ENCODE results near the gene ROR2. TPM values are rescaled to one million over a fixed set of nuclear protein-coding genes. Genes with fewer than 3 reads are reported as not detected.

The ROR2 gene
- total RNA-seq, 1 experiment from 2014 or later = 5.9 TPM

- no peaks in the 10 kb centered on the region for H3K4me1 ChIP-seq (ENCODE audit: control insufficient read depth, insufficient read depth, low read length)
- no peak overlapping the region for H3K4me3 ChIP-seq (ENCODE audit: low read depth in 2 of 2, low read length in 2 of 2)
- no TSS peak for BruUV-seq (replicated peaks)
- TF ChIP-seq POLR2AphosphoS5 (IDR thresholded peaks at IDR 0.05; ENCODE audit: low read depth, low read length) = no peak
- TF ChIP-seq SIN3A (IDR thresholded peaks at IDR 0.05; ENCODE audit: borderline replicate concordance, insufficient read depth, low read depth, low read length) = no peak
- TF ChIP-seq CTCF (IDR thresholded peaks at IDR 0.05) = no peak
- TF ChIP-seq TCF7L2 (IDR thresholded peaks at IDR 0.05; ENCODE audit: low read depth, low read length) = no peak
- no peak for TF ChIP-seq REST (IDR thresholded peaks at IDR 0.05; ENCODE audit: insufficient read depth in 1 of 2, low read depth in 2 of 2, low read length in 1 of 2)
- H3K36me3 ChIP-seq (ENCODE audit: control insufficient read depth, insufficient read depth, low read length) = no peaks in the 10 kb centered on the region
- ChIA-PET POLR2A (no interaction called here), CTCF (no interaction called here)
- in situ Hi-C loops (cut with HindIII; ENCODE audit: low pct_unique_long_range_greater_than_20kb, low sequenced_read_pairs) (no loop called here), intact Hi-C loops (cut with micrococcal nuclease; ENCODE audit: unreplicated experiment) (no loop called here)
- H3K27me3 ChIP-seq (ENCODE audit: control insufficient read depth, insufficient read depth, low read length) = no peaks in the 10 kb centered on the region
- DNase-seq (ENCODE audit: low read depth, low spot score) (no peak), ATAC-seq (no peak)
- no peak overlapping the region for H3K27ac ChIP-seq (ENCODE audit: low read length)
- no peaks in the 10 kb centered on the region for H3K9me3 ChIP-seq (ENCODE audit: control insufficient read depth, insufficient read depth, low read depth, low read length)
Observed at GRCh38 chr9:91884153-91884552, 65.9 kb downstream of the ROR2 start.

GRCh38 chr9:91883503-91883902 is 66.5 kb downstream of the ROR2 start:
- Histone ChIP-seq H3K4me3 (ENCODE audit: low read depth in 2 of 2, low read length in 2 of 2) (no peak overlapping the region), H3K36me3 (ENCODE audit: control insufficient read depth, insufficient read depth, low read length) (no peaks in the 10 kb centered on the region), H3K27me3 (ENCODE audit: control insufficient read depth, insufficient read depth, low read length) (no peaks in the 10 kb centered on the region), H3K9me3 (ENCODE audit: control insufficient read depth, insufficient read depth, low read depth, low read length) (no peaks in the 10 kb centered on the region), H3K4me1 (ENCODE audit: control insufficient read depth, insufficient read depth, low read length) (no peaks in the 10 kb centered on the region), H3K27ac (ENCODE audit: low read length) (no peak overlapping the region)
- TF ChIP-seq TCF7L2 (IDR thresholded peaks at IDR 0.05; ENCODE audit: low read depth, low read length) (no peak), CTCF (IDR thresholded peaks at IDR 0.05) (no peak), POLR2AphosphoS5 (IDR thresholded peaks at IDR 0.05; ENCODE audit: low read depth, low read length) (no peak), SIN3A (IDR thresholded peaks at IDR 0.05; ENCODE audit: borderline replicate concordance, insufficient read depth, low read depth, low read length) (no peak), REST (IDR thresholded peaks at IDR 0.05; ENCODE audit: insufficient read depth in 1 of 2, low read depth in 2 of 2, low read length in 1 of 2) (no peak)
- ATAC-seq (no peak), DNase-seq (ENCODE audit: low read depth, low spot score) (no peak)
- ChIA-PET POLR2A (no interaction called here), CTCF (no interaction called here)
- no TSS peak for BruUV-seq (replicated peaks)
- intact Hi-C loops (cut with micrococcal nuclease; ENCODE audit: unreplicated experiment) = no loop called here
- in situ Hi-C loops (cut with HindIII; ENCODE audit: low pct_unique_long_range_greater_than_20kb, low sequenced_read_pairs) = no loop called here

Data from Panc1 (cell line).